ENCODE measurements around the gene CNOT3. TPM values are rescaled to one million over a fixed set of nuclear protein-coding genes. Genes with fewer than 3 reads are reported as not detected.

CNOT3 gene
- total and polyA plus RNA-seq, 9 of the 15 experiments (the other 6 are each of a cell fraction or from before 2014, with no cell fraction given), result 0.27 to 60.4 (median 9.9) TPM

DNA sequence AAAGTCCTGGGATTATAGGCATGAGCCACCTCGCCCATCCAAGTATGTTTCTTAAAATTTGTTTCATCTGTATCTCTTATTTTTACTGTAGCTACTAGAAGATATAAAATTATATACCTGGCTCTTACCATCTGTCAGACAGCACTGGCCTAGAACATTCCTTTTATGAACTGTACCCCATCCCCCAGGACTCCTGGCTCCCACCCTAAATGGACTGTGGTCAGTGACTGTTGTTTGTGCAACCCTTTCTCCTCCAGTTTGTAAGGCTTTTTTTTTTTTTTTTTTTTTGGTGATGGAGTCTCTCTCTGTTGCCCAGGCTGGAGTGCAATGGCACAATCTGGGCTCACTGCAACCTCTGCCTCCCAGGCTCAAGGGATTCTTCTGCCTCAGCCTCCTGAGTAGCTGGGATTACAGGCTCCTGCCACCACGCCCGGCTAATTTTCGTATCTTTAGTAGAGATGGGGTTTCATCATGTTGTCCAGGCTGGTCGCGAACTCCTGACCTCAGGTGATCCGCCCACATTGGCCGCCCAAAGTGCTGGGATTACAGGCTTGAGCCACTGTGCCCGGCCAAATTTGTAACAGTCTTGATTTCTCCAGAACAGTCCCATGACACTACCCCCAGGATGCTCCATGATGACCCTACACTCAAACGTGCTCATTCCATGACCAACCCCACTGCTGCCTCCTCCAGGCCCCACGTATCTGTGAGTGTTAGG is 32.4 kb upstream of the CNOT3 start:
- ATAC-seq, result no peak
- DNase-seq (ENCODE audit: extremely low read depth in 1 of 4, low spot score in 3 of 4), result no peak
- Histone ChIP-seq H3K27me3 (ENCODE audit: control insufficient read depth in 2 of 2, insufficient read depth in 2 of 2, low read length in 2 of 2) (no peaks in the 10 kb centered on the region), H3K27ac (ENCODE audit: extremely low read depth, low read depth, low read length) (no peak overlapping the region), H3K36me3 (ENCODE audit: control insufficient read depth, insufficient read depth, low read length) (peaks cover 58% of the 10 kb centered on the region; the same call in 2 of the 3 replicates), H2AFZ (ENCODE audit: low read depth, low read length) (no peak overlapping the region), H3K9me3 (replicated peaks; ENCODE audit: control insufficient read depth, insufficient read depth, low read depth, low read length) (no peaks in the 10 kb centered on the region), H3K9ac (ENCODE audit: insufficient read depth in 1 of 2, low read depth in 2 of 2, low read length in 2 of 2) (no peak overlapping the region), H3K79me2 (ENCODE audit: control insufficient read depth, insufficient read depth, low read length) (peaks cover 24% of the 10 kb centered on the region), H3K9me1 (ENCODE audit: control insufficient read depth, insufficient read depth, low read length) (no peaks in the 10 kb centered on the region), H3K4me3 (no peak overlapping the region), H4K20me1 (replicated peaks; ENCODE audit: control insufficient read depth, insufficient read depth, low read length) (peaks cover 3% of the 10 kb centered on the region; the same call in 1 of the 2 replicates), H3K4me2 (ENCODE audit: insufficient read depth, low read length) (no peak overlapping the region), H3K4me1 (replicated peaks in 1 of 2; ENCODE audit: control insufficient read depth in 2 of 2, insufficient read depth in 2 of 2, low read length in 2 of 2) (peaks cover 0 to 34% of the 10 kb centered on the region in 2 experiments; a peak in 3 of 5 replicates)
- in situ Hi-C loops (cut with MboI) (no loop called here), intact Hi-C loops (cut with micrococcal nuclease) (no loop called here)
- 78% methylated on average over 10 of the region's 11 CpGs for WGBS (ENCODE audit: insufficient coverage, low coverage, missing lambda C conversion rate)
- no TSS peak for BruUV-seq (replicated peaks)
- TF ChIP-seq TCF3 (CRISPR knock-in tag; IDR thresholded peaks at IDR 0.05) (no peak), ZNF24 (IDR thresholded peaks at IDR 0.05) (no peak), ETS2 (tag; IDR thresholded peaks at IDR 0.05; ENCODE audit: borderline replicate concordance, poor library complexity, severe bottlenecking) (no peak), MED1 (CRISPR knock-in tag; IDR thresholded peaks at IDR 0.05; ENCODE audit: borderline replicate concordance) (no peak), ZNF586 (CRISPR knock-in tag; conservative IDR thresholded peaks at IDR 0.05) (no peak), SMAD2 (IDR thresholded peaks at IDR 0.05; ENCODE audit: low read depth, low read length) (no peak), RB1 (IDR thresholded peaks at IDR 0.05; ENCODE audit: low read depth) (no peak), BCOR (IDR thresholded peaks at IDR 0.05) (no peak), CHD1 (IDR thresholded peaks at IDR 0.05; ENCODE audit: low read length) (no peak), SIN3B (IDR thresholded peaks at IDR 0.05; ENCODE audit: low read depth) (no peak), TARDBP (IDR thresholded peaks at IDR 0.05) (no peak), ZNF551 (CRISPR knock-in tag; IDR thresholded peaks at IDR 0.05) (no peak), HDGF (IDR thresholded peaks at IDR 0.05) (no peak), ZNF217 (CRISPR knock-in tag; IDR thresholded peaks at IDR 0.05) (no peak)
- TF ChIP-seq, protein P1, sequence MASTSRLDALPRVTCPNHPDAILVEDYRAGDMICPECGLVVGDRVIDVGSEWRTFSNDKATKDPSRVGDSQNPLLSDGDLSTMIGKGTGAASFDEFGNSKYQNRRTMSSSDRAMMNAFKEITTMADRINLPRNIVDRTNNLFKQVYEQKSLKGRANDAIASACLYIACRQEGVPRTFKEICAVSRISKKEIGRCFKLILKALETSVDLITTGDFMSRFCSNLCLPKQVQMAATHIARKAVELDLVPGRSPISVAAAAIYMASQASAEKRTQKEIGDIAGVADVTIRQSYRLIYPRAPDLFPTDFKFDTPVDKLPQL (IDR thresholded peaks at IDR 0.05; ENCODE audit: extremely low read depth, insufficient read length), result no peak
- TF ChIP-seq, protein P2, sequence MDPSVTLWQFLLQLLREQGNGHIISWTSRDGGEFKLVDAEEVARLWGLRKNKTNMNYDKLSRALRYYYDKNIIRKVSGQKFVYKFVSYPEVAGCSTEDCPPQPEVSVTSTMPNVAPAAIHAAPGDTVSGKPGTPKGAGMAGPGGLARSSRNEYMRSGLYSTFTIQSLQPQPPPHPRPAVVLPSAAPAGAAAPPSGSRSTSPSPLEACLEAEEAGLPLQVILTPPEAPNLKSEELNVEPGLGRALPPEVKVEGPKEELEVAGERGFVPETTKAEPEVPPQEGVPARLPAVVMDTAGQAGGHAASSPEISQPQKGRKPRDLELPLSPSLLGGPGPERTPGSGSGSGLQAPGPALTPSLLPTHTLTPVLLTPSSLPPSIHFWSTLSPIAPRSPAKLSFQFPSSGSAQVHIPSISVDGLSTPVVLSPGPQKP (CRISPR knock-in tag; IDR thresholded peaks at IDR 0.05), result no peak
- CTCF ChIA-PET (ENCODE audit: low intra/inter-chr PET ratio), result no interaction called here
- no peak for FAIRE-seq
- POLR2A ChIA-PET, result no interaction called here

All from K562 (cell line).